Measurements from ENCODE around the gene NTMT1.

The NTMT1 gene

GRCh38 chr9:129627556-129628440 is 1.8 kb downstream of the NTMT1 start:
- Histone ChIP-seq H3K27ac (ENCODE audit: low read depth, low read length) (no peak overlapping the region), H3K4me1 (ENCODE audit: control insufficient read depth in 1 of 2, insufficient read depth in 2 of 2, low read length in 2 of 2) (peaks cover 26 to 42% of the 10 kb centered on the region in 2 donors), H3K4me3 (ENCODE audit: low read depth in 1 of 2, low read length in 2 of 2) (peak overlapping the region; percentile 91 to 95)

GRCh38 chr9:129628709-129629108 is 2.7 kb downstream of the NTMT1 start:
- Histone ChIP-seq H3K36me3 (ENCODE audit: control insufficient read depth in 1 of 2, insufficient read depth in 2 of 2, low read length in 2 of 2) (peaks cover 3 to 23% of the 10 kb centered on the region in 2 donors), H3K4me3 (ENCODE audit: low read depth in 1 of 2, low read length in 2 of 2) (no peak overlapping the region), H3K9ac (ENCODE audit: low read depth in 1 of 2, low read length in 2 of 2) (no peak overlapping the region), H3K4me1 (ENCODE audit: control insufficient read depth in 1 of 2, insufficient read depth in 2 of 2, low read length in 2 of 2) (peaks cover 26 to 42% of the 10 kb centered on the region in 2 donors), H3K27ac (ENCODE audit: low read depth, low read length) (no peak overlapping the region), H3K27me3 (ENCODE audit: control insufficient read depth in 1 of 2, insufficient read depth in 2 of 2, low read length in 2 of 2) (no peaks in the 10 kb centered on the region), H3K9me3 (ENCODE audit: control insufficient read depth in 1 of 2, low read length in 2 of 2) (no peaks in the 10 kb centered on the region)

More at GRCh38 chr9:129627556-129628440, 1.8 kb downstream of the NTMT1 start:
- peak overlapping the region; percentile 85 for H3K9ac ChIP-seq (ENCODE audit: low read depth in 1 of 2, low read length in 2 of 2)
- H3K27me3 ChIP-seq (ENCODE audit: control insufficient read depth in 1 of 2, insufficient read depth in 2 of 2, low read length in 2 of 2) = no peaks in the 10 kb centered on the region
- H3K36me3 ChIP-seq (ENCODE audit: control insufficient read depth in 1 of 2, insufficient read depth in 2 of 2, low read length in 2 of 2) = peaks cover 3 to 14% of the 10 kb centered on the region in 2 donors
- no peaks in the 10 kb centered on the region for H3K9me3 ChIP-seq (ENCODE audit: control insufficient read depth in 1 of 2, low read length in 2 of 2)

GRCh38 chr9:129629251-129629820 is 3.4 kb downstream of the NTMT1 start:
- no peak overlapping the region for H3K9ac ChIP-seq (ENCODE audit: low read depth in 1 of 2, low read length in 2 of 2)
- H3K4me3 ChIP-seq (ENCODE audit: low read depth in 1 of 2, low read length in 2 of 2) = no peak overlapping the region
- H3K36me3 ChIP-seq (ENCODE audit: control insufficient read depth in 1 of 2, insufficient read depth in 2 of 2, low read length in 2 of 2) = peaks cover 3 to 29% of the 10 kb centered on the region in 2 donors
- H3K27ac ChIP-seq (ENCODE audit: low read depth, low read length) = no peak overlapping the region
- no peaks in the 10 kb centered on the region for H3K27me3 ChIP-seq (ENCODE audit: control insufficient read depth in 1 of 2, insufficient read depth in 2 of 2, low read length in 2 of 2)
- H3K4me1 ChIP-seq (ENCODE audit: control insufficient read depth in 1 of 2, insufficient read depth in 2 of 2, low read length in 2 of 2) = peaks cover 26 to 42% of the 10 kb centered on the region in 2 donors
- no peaks in the 10 kb centered on the region for H3K9me3 ChIP-seq (ENCODE audit: control insufficient read depth in 1 of 2, low read length in 2 of 2)

- Histone ChIP-seq H3K27ac (ENCODE audit: low read depth, low read length) (no peak overlapping the region), H3K9me3 (ENCODE audit: control insufficient read depth in 1 of 2, low read length in 2 of 2) (no peaks in the 10 kb centered on the region), H3K36me3 (ENCODE audit: control insufficient read depth in 1 of 2, insufficient read depth in 2 of 2, low read length in 2 of 2) (peaks cover 7 to 45% of the 10 kb centered on the region in 2 donors), H3K4me3 (ENCODE audit: low read depth in 1 of 2, low read length in 2 of 2) (no peak overlapping the region), H3K9ac (ENCODE audit: low read depth in 1 of 2, low read length in 2 of 2) (no peak overlapping the region), H3K4me1 (ENCODE audit: control insufficient read depth in 1 of 2, insufficient read depth in 2 of 2, low read length in 2 of 2) (peaks cover 26 to 42% of the 10 kb centered on the region in 2 donors), H3K27me3 (ENCODE audit: control insufficient read depth in 1 of 2, insufficient read depth in 2 of 2, low read length in 2 of 2) (no peaks in the 10 kb centered on the region)
Measured at GRCh38 chr9:129630967-129631673, 5.2 kb downstream of the NTMT1 start.

- Histone ChIP-seq H3K27ac (ENCODE audit: low read depth, low read length) (no peak overlapping the region), H3K4me3 (ENCODE audit: low read depth in 1 of 2, low read length in 2 of 2) (no peak overlapping the region), H3K4me1 (ENCODE audit: control insufficient read depth in 1 of 2, insufficient read depth in 2 of 2, low read length in 2 of 2) (peaks cover 26 to 41% of the 10 kb centered on the region in 2 donors), H3K27me3 (ENCODE audit: control insufficient read depth in 1 of 2, insufficient read depth in 2 of 2, low read length in 2 of 2) (no peaks in the 10 kb centered on the region), H3K36me3 (ENCODE audit: control insufficient read depth in 1 of 2, insufficient read depth in 2 of 2, low read length in 2 of 2) (peaks cover 7 to 47% of the 10 kb centered on the region in 2 donors), H3K9ac (ENCODE audit: low read depth in 1 of 2, low read length in 2 of 2) (no peak overlapping the region), H3K9me3 (ENCODE audit: control insufficient read depth in 1 of 2, low read length in 2 of 2) (no peaks in the 10 kb centered on the region)
Measured at GRCh38 chr9:129631674-129632129, 5.7 kb downstream of the NTMT1 start.

GRCh38 chr9:129632460-129632859 is 6.5 kb downstream of the NTMT1 start:
- peaks cover 14 to 54% of the 10 kb centered on the region in 2 donors for H3K36me3 ChIP-seq (ENCODE audit: control insufficient read depth in 1 of 2, insufficient read depth in 2 of 2, low read length in 2 of 2)
- H3K4me3 ChIP-seq (ENCODE audit: low read depth in 1 of 2, low read length in 2 of 2) = no peak overlapping the region
- no peaks in the 10 kb centered on the region for H3K27me3 ChIP-seq (ENCODE audit: control insufficient read depth in 1 of 2, insufficient read depth in 2 of 2, low read length in 2 of 2)
- H3K27ac ChIP-seq (ENCODE audit: low read depth, low read length) = no peak overlapping the region
- H3K4me1 ChIP-seq (ENCODE audit: control insufficient read depth in 1 of 2, insufficient read depth in 2 of 2, low read length in 2 of 2) = peaks cover 21 to 33% of the 10 kb centered on the region in 2 donors
- no peaks in the 10 kb centered on the region for H3K9me3 ChIP-seq (ENCODE audit: control insufficient read depth in 1 of 2, low read length in 2 of 2)
- no peak overlapping the region for H3K9ac ChIP-seq (ENCODE audit: low read depth in 1 of 2, low read length in 2 of 2)

- Histone ChIP-seq H3K4me1 (ENCODE audit: control insufficient read depth in 1 of 2, insufficient read depth in 2 of 2, low read length in 2 of 2) (peaks cover 14 to 26% of the 10 kb centered on the region in 2 donors), H3K27ac (ENCODE audit: low read depth, low read length) (no peak overlapping the region), H3K9ac (ENCODE audit: low read depth in 1 of 2, low read length in 2 of 2) (no peak overlapping the region), H3K9me3 (ENCODE audit: control insufficient read depth in 1 of 2, low read length in 2 of 2) (no peaks in the 10 kb centered on the region), H3K27me3 (ENCODE audit: control insufficient read depth in 1 of 2, insufficient read depth in 2 of 2, low read length in 2 of 2) (no peaks in the 10 kb centered on the region), H3K36me3 (ENCODE audit: control insufficient read depth in 1 of 2, insufficient read depth in 2 of 2, low read length in 2 of 2) (peaks cover 18 to 59% of the 10 kb centered on the region in 2 donors), H3K4me3 (ENCODE audit: low read depth in 1 of 2, low read length in 2 of 2) (no peak overlapping the region)
Measured at GRCh38 chr9:129633207-129633606, 7.2 kb downstream of the NTMT1 start.

GRCh38 chr9:129633848-129634247 is 7.9 kb downstream of the NTMT1 start:
- Histone ChIP-seq H3K36me3 (ENCODE audit: control insufficient read depth in 1 of 2, insufficient read depth in 2 of 2, low read length in 2 of 2) (peaks cover 20 to 66% of the 10 kb centered on the region in 2 donors), H3K9me3 (ENCODE audit: control insufficient read depth in 1 of 2, low read length in 2 of 2) (no peaks in the 10 kb centered on the region), H3K27me3 (ENCODE audit: control insufficient read depth in 1 of 2, insufficient read depth in 2 of 2, low read length in 2 of 2) (no peaks in the 10 kb centered on the region), H3K27ac (ENCODE audit: low read depth, low read length) (no peak overlapping the region), H3K4me3 (ENCODE audit: low read depth in 1 of 2, low read length in 2 of 2) (no peak overlapping the region), H3K4me1 (ENCODE audit: control insufficient read depth in 1 of 2, insufficient read depth in 2 of 2, low read length in 2 of 2) (peaks cover 8 to 21% of the 10 kb centered on the region in 2 donors), H3K9ac (ENCODE audit: low read depth in 1 of 2, low read length in 2 of 2) (no peak overlapping the region)

GRCh38 chr9:129635099-129636065 is 9.4 kb downstream of the NTMT1 start:
- no peaks in the 10 kb centered on the region for H3K27me3 ChIP-seq (ENCODE audit: control insufficient read depth in 1 of 2, insufficient read depth in 2 of 2, low read length in 2 of 2)
- H3K9ac ChIP-seq (ENCODE audit: low read depth in 1 of 2, low read length in 2 of 2) = no peak overlapping the region
- H3K9me3 ChIP-seq (ENCODE audit: control insufficient read depth in 1 of 2, low read length in 2 of 2) = no peaks in the 10 kb centered on the region
- peaks cover 5 to 14% of the 10 kb centered on the region in 2 donors for H3K4me1 ChIP-seq (ENCODE audit: control insufficient read depth in 1 of 2, insufficient read depth in 2 of 2, low read length in 2 of 2)
- no peak overlapping the region for H3K4me3 ChIP-seq (ENCODE audit: low read depth in 1 of 2, low read length in 2 of 2)
- no peak overlapping the region for H3K27ac ChIP-seq (ENCODE audit: low read depth, low read length)
- H3K36me3 ChIP-seq (ENCODE audit: control insufficient read depth in 1 of 2, insufficient read depth in 2 of 2, low read length in 2 of 2) = peaks cover 20 to 71% of the 10 kb centered on the region in 2 donors

Measured in duodenal mucosa (tissue), 2 donors.